GM13976 (cell line): ENCODE results near the gene FKBP9.

Experiments used
- DNase-seq: peaks from one replicate; pipeline ENCODE4 v3.0.0; 2012; ENCODE audit warnings: low spot score
- CTCF ChIP-seq: IDR thresholded peaks from 2 replicates; pipeline ENCODE4 v1.5.1; 2012; ENCODE audit warnings: borderline replicate concordance, mild to moderate bottlenecking; ENCODE audit not compliant: insufficient read depth; ENCODE audit errors: extremely low read depth, missing control alignments, control extremely low read depth
- in situ Hi-C: fragments of 300-500 bp; cut with MboI; formaldehyde crosslinking; loops from one replicate; pipeline ENCODE4 v1.12.0; 2022; ENCODE audit warnings: low sequenced_read_pairs, mixed read lengths, inconsistent platforms; ENCODE audit not compliant: unreplicated experiment

FKBP9 gene

GRCh38 chr7:33044401-33044718, 87.1 kb downstream of the FKBP9 start:
- TF ChIP-seq CTCF: no peak
- in situ Hi-C loops: no loop called here
- DNase-seq: no peak

GRCh38 chr7:33044986-33045385, 87.7 kb downstream of the FKBP9 start:
- no peak for TF ChIP-seq CTCF
- in situ Hi-C loops: no loop called here
- no peak for DNase-seq

- DNase-seq: no peak
- TF ChIP-seq CTCF: no peak
- in situ Hi-C loops: no loop called here
Observed at GRCh38 chr7:33048257-33048656, 91.0 kb downstream of the FKBP9 start.

- DNase-seq: no peak
- in situ Hi-C loops: no loop called here
- TF ChIP-seq CTCF: no peak
Observed at GRCh38 chr7:33048704-33049103, 91.5 kb downstream of the FKBP9 start.

- in situ Hi-C loops: no loop called here
- peak; percentile 24 for TF ChIP-seq CTCF
- DNase-seq: no peak
Observed at GRCh38 chr7:33050535-33051318, 93.5 kb downstream of the FKBP9 start.

GRCh38 chr7:33053721-33054120, 96.5 kb downstream of the FKBP9 start:
- TF ChIP-seq CTCF: no peak
- DNase-seq: no peak
- in situ Hi-C loops: no loop called here
